Measurements from ENCODE around the gene GNPTAB.

The GNPTAB gene

GRCh38 chr12:101850199-101850598, 19.4 kb upstream of the GNPTAB start:
- H3K4me3 ChIP-seq (replicated peaks; ENCODE audit: low read depth, low read length), result no peak overlapping the region
- no peak for DNase-seq (ENCODE audit: low read depth)
- TF ChIP-seq, protein P1, sequence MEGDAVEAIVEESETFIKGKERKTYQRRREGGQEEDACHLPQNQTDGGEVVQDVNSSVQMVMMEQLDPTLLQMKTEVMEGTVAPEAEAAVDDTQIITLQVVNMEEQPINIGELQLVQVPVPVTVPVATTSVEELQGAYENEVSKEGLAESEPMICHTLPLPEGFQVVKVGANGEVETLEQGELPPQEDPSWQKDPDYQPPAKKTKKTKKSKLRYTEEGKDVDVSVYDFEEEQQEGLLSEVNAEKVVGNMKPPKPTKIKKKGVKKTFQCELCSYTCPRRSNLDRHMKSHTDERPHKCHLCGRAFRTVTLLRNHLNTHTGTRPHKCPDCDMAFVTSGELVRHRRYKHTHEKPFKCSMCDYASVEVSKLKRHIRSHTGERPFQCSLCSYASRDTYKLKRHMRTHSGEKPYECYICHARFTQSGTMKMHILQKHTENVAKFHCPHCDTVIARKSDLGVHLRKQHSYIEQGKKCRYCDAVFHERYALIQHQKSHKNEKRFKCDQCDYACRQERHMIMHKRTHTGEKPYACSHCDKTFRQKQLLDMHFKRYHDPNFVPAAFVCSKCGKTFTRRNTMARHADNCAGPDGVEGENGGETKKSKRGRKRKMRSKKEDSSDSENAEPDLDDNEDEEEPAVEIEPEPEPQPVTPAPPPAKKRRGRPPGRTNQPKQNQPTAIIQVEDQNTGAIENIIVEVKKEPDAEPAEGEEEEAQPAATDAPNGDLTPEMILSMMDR (IDR thresholded peaks at IDR 0.05; ENCODE audit: low read length, missing control alignments), result no peak

GRCh38 chr12:101847325-101847724, 16.6 kb upstream of the GNPTAB start:
- DNase-seq (ENCODE audit: low read depth), result no peak
- H3K4me3 ChIP-seq (replicated peaks; ENCODE audit: low read depth, low read length), result no peak overlapping the region
- TF ChIP-seq, protein P1 (IDR thresholded peaks at IDR 0.05; ENCODE audit: low read length, missing control alignments), result no peak

GRCh38 chr12:101845137-101845711, 14.5 kb upstream of the GNPTAB start:
- TF ChIP-seq, protein P1 (IDR thresholded peaks at IDR 0.05; ENCODE audit: low read length, missing control alignments), result no peak
- DNase-seq (ENCODE audit: low read depth), result no peak
- H3K4me3 ChIP-seq (replicated peaks; ENCODE audit: low read depth, low read length), result no peak overlapping the region

DNA sequence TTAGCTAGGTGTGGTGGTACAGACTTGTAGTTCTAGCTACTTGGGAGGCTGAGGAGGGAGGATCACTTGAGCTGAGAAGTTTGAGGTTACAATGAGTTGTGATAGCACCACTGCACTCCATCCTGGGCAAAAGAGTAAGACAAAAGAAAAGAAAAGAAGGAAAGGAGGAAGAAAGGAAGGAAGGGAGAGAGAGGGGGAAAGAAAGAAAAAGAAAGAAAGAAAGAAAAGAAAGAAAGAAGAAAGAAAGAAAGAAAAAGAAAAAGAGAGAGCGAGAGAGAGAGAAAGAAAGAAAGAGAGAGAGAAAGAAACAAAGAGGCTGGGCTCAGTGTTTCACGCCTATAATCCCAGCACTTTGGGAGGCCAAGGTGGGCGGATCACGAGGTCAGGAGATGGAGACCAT, 10.3 kb upstream of the GNPTAB start:
- TF ChIP-seq, protein P1 (IDR thresholded peaks at IDR 0.05; ENCODE audit: low read length, missing control alignments), result no peak
- H3K4me3 ChIP-seq (replicated peaks; ENCODE audit: low read depth, low read length), result no peak overlapping the region
- DNase-seq (ENCODE audit: low read depth), result no peak

GRCh38 chr12:101839324-101840283, 8.8 kb upstream of the GNPTAB start:
- peak; percentile 78 for DNase-seq (ENCODE audit: low read depth)
- H3K4me3 ChIP-seq (replicated peaks; ENCODE audit: low read depth, low read length), result no peak overlapping the region
- TF ChIP-seq, protein P1 (IDR thresholded peaks at IDR 0.05; ENCODE audit: low read length, missing control alignments), result peak; percentile 86

DNA sequence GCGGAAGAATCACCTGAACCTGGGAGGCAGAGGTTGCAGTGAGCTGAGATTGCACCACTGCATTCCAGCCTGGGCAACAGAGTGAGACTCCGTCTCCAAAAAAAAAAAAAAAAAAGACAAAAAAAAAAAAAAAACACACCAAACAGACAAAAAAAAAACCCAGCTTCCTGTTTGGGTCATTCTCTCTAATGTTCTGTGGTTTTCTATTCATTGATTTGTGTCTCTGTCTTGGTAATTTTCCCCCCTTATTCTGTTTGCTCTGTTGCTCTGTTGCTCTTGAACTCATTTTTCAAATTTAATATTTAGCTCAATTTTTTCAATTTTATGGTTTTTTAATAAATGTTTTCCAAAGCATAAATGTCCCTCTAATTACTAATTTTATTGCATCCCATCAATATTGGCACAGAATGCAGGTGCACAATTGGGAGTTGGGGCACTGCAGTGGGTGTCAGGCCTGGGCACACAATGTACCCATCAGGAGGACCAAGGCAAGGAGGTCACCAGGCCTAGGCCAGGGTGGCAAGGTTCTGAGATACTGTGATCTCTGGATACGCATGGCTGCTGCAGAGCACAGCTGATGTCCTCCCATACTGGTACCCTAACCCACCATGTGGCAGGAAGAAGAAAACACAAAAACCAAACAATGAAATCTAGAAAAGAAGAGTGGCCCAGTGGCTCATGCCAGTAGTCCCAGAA, 8.0 kb upstream of the GNPTAB start:
- no peak for DNase-seq (ENCODE audit: low read depth)
- TF ChIP-seq, protein P1 (IDR thresholded peaks at IDR 0.05; ENCODE audit: low read length, missing control alignments), result no peak
- H3K4me3 ChIP-seq (replicated peaks; ENCODE audit: low read depth, low read length), result no peak overlapping the region
